ENCODE data around the gene MTFMT.
"Not testable (repeated sequence)": the region's sequence is repeated elsewhere in the genome, so short reads cannot be mapped to it uniquely, and the experiment has no call there.

Gene MTFMT

GRCh38 chr15:65059931-65060596, 30.6 kb upstream of the MTFMT start:
- no peak for DNase-seq

- no peak for DNase-seq
Observed at GRCh38 chr15:65059369-65059750, 29.9 kb upstream of the MTFMT start.

- no peak for DNase-seq
Observed at GRCh38 chr15:65058394-65059368, 29.2 kb upstream of the MTFMT start.

- no peak for DNase-seq
Observed at GRCh38 chr15:65057549-65057940, 28.1 kb upstream of the MTFMT start.

- DNase-seq, result no peak
Observed at GRCh38 chr15:65056868-65057548, 27.6 kb upstream of the MTFMT start.

- DNase-seq, result no peak
Observed at GRCh38 chr15:65056106-65056505, 26.7 kb upstream of the MTFMT start.

- DNase-seq, result no peak
Observed at GRCh38 chr15:65055201-65055870, 25.9 kb upstream of the MTFMT start.

- DNase-seq, result no peak
Observed at GRCh38 chr15:65054333-65055200, 25.1 kb upstream of the MTFMT start.

- no peak for DNase-seq
Observed at GRCh38 chr15:65052956-65053355, 23.5 kb upstream of the MTFMT start.

- no peak for DNase-seq
Observed at GRCh38 chr15:65051266-65051665, 21.8 kb upstream of the MTFMT start.

GRCh38 chr15:65050270-65050669, 20.8 kb upstream of the MTFMT start:
- no peak for DNase-seq

- peak; percentile 80 for DNase-seq
Observed at GRCh38 chr15:65049418-65049840, 20.0 kb upstream of the MTFMT start.

GRCh38 chr15:65048241-65048640, 18.8 kb upstream of the MTFMT start:
- no peak for DNase-seq

GRCh38 chr15:65044724-65045481, 15.5 kb upstream of the MTFMT start, which contains the start of gene SLC51B:
TSS of gene SLC51B (plus strand) at chr15:65045387. CDS start at chr15:65050005, 4,618 bp downstream.
- no peak for DNase-seq

- not testable (repeated sequence) for DNase-seq
Observed at GRCh38 chr15:65044218-65044617, 14.8 kb upstream of the MTFMT start.

GRCh38 chr15:65042776-65043327, 13.4 kb upstream of the MTFMT start:
- no peak for DNase-seq

- DNase-seq, result no peak
Observed at GRCh38 chr15:65041787-65042186, 12.3 kb upstream of the MTFMT start.

GRCh38 chr15:65040461-65040860, 11.0 kb upstream of the MTFMT start:
- no peak for DNase-seq

GRCh38 chr15:65038836-65039235, 9.4 kb upstream of the MTFMT start:
- no peak for DNase-seq

- DNase-seq, result no peak
Observed at GRCh38 chr15:65038428-65038827, 9.0 kb upstream of the MTFMT start.

GRCh38 chr15:65037309-65037708, 7.9 kb upstream of the MTFMT start:
- no peak for DNase-seq
